Measurements from ENCODE around the gene NDUFAF5.

GRCh38 chr20:13770141-13770540 lies 14.7 kb upstream of the NDUFAF5 start:
- TF ChIP-seq CTCF (IDR thresholded peaks at IDR 0.05) (no peak), USF1 (CRISPR knock-in tag; IDR thresholded peaks at IDR 0.05) (no peak), OVOL2 (CRISPR knock-in tag; IDR thresholded peaks at IDR 0.05; ENCODE audit: borderline replicate concordance) (no peak), NR2C2 (CRISPR knock-in tag; IDR thresholded peaks at IDR 0.05) (no peak), FOXJ3 (CRISPR knock-in tag; IDR thresholded peaks at IDR 0.05; ENCODE audit: borderline replicate concordance) (no peak), ZNF138 (CRISPR knock-in tag; conservative IDR thresholded peaks at IDR 0.05) (no peak)
- TF ChIP-seq, protein P1, sequence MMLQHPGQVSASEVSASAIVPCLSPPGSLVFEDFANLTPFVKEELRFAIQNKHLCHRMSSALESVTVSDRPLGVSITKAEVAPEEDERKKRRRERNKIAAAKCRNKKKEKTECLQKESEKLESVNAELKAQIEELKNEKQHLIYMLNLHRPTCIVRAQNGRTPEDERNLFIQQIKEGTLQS (CRISPR knock-in tag; conservative IDR thresholded peaks at IDR 0.05), result no peak
